SK-N-SH (cell line): Measurements from ENCODE around the gene ANO2. TPM values are rescaled to one million over a fixed set of nuclear protein-coding genes. Genes with fewer than 3 reads are reported as not detected.

Experiments
- CTCF ChIA-PET: fragments of 300-600, 350-600 bp; formaldehyde crosslinking; extraction: SDS; loops from one replicate; lab custom pipeline; 2021; lab: Yijun Ruan, JAX
- POLR2A ChIA-PET: fragments of 350-600 bp; sonication (Branson Sonifier 250); formaldehyde crosslinking; extraction: SDS; loops from one replicate; lab custom pipeline; 2020; ENCODE audit warnings: antibody characterized with exemption, inconsistent platforms; lab: Yijun Ruan, JAX
- DNase-seq: peaks from one replicate; pipeline ENCODE4 v3.0.0; 2012
- H2AFZ ChIP-seq: fragments of 200-600 bp; sonication (generic); 2 replicates; pipeline ENCODE4 v1.8.1; 2016; ENCODE audit warnings: antibody characterized with exemption, mild to moderate bottlenecking, low read depth
- H3F3A ChIP-seq: fragments of 200-600 bp; sonication (generic); replicated peaks from 2 replicates; pipeline ENCODE3; 2016; ENCODE audit warnings: antibody characterized with exemption, mild to moderate bottlenecking; ENCODE audit not compliant: insufficient read depth
- H3K27ac ChIP-seq, 2 experiments: fragments of 200-500 bp in 1 of 2; fragments of 200-600 bp in 1 of 2; sonication (Bioruptor generic) in 1 of 2; sonication (generic), shearing (Covaris generic) in 1 of 2; 2 replicates each; pipeline versions ENCODE4 v1.5.1 to v1.6.1; 2014 to 2016; ENCODE audit warnings: low read depth in 2 of 2, inconsistent platforms in 1 of 2, low read length in 1 of 2, mild to moderate bottlenecking in 1 of 2, mixed read lengths in 1 of 2
- H3K27me3 ChIP-seq: fragments of 200-600 bp; sonication (generic), shearing (Covaris generic); 2 replicates; pipeline ENCODE4 v1.6.1; 2016; ENCODE audit warnings: mixed run types; ENCODE audit not compliant: insufficient read depth
- H3K36me3 ChIP-seq, 2 experiments: fragments of 200-500 bp in 1 of 2; fragments of 200-600 bp in 1 of 2; sonication (Bioruptor generic) in 1 of 2; sonication (generic) in 1 of 2; replicated peaks in 1 of 2; 2 replicates each; pipeline versions ENCODE3 to v1.5.1; 2014 to 2016; ENCODE audit warnings: low read length in 1 of 2, mild to moderate bottlenecking in 1 of 2; ENCODE audit not compliant: insufficient read depth in 2 of 2, control insufficient read depth in 1 of 2
- H3K4me1 ChIP-seq, 2 experiments: fragments of 200-500 bp in 1 of 2; fragments of 200-600 bp in 1 of 2; sonication (Bioruptor generic) in 1 of 2; sonication (generic), shearing (Covaris generic) in 1 of 2; 2 replicates each; pipeline versions ENCODE4 v1.5.1 to v1.6.1; 2014 to 2016; ENCODE audit warnings: low read depth in 1 of 2, low read length in 1 of 2, mixed run types in 1 of 2; ENCODE audit not compliant: insufficient read depth in 2 of 2, control insufficient read depth in 1 of 2
- H3K4me2 ChIP-seq: fragments of 200-600 bp; sonication (generic), shearing (Covaris generic); 2 replicates; pipeline ENCODE4 v1.6.1; 2017; ENCODE audit warnings: mixed run types
- H3K4me3 ChIP-seq, 2 experiments: fragments of 200-500 bp in 1 of 2; fragments of 200-600 bp in 1 of 2; sonication (Bioruptor generic) in 1 of 2; sonication (generic), shearing (Covaris generic) in 1 of 2; 2 replicates each; pipeline versions ENCODE4 v1.5.1 to v1.8.1; 2014 to 2016; ENCODE audit warnings: low read depth in 2 of 2, inconsistent platforms in 1 of 2, low read length in 1 of 2, mild to moderate bottlenecking in 1 of 2, mixed read lengths in 1 of 2, moderate library complexity in 1 of 2
- H3K79me2 ChIP-seq: fragments of 200-600 bp; sonication (generic); 2 replicates; pipeline ENCODE4 v1.8.1; 2017; ENCODE audit warnings: mild to moderate bottlenecking; ENCODE audit not compliant: insufficient read depth
- H3K9ac ChIP-seq: fragments of 200-600 bp; sonication (generic); 2 replicates; pipeline ENCODE4 v1.6.1; 2017; ENCODE audit warnings: mixed run types
- H3K9me2 ChIP-seq: fragments of 200-600 bp; sonication (generic); 2 replicates; pipeline ENCODE4 v1.6.1; 2017; ENCODE audit warnings: mixed run types
- H3K9me3 ChIP-seq: fragments of 200-600 bp; sonication (generic); 2 replicates; pipeline ENCODE4 v1.6.1; 2017; ENCODE audit warnings: mixed run types, mild to moderate bottlenecking, moderate library complexity
- H4K20me1 ChIP-seq: fragments of 200-600 bp; sonication (generic); 2 replicates; pipeline ENCODE4 v1.6.1; 2017; ENCODE audit warnings: mild to moderate bottlenecking, mixed run types; ENCODE audit not compliant: insufficient read depth
- CHD2 ChIP-seq: fragments of 150-350 bp; IDR thresholded peaks from 2 replicates; pipeline ENCODE4 v1.6.1; 2018; ENCODE audit warnings: low read length; ENCODE audit not compliant: partially characterized antibody
- CTCF ChIP-seq: fragments of 200-600 bp; sonication (generic); IDR thresholded peaks from 2 replicates; pipeline ENCODE4 v1.6.1; 2017; ENCODE audit warnings: antibody characterized with exemption, mild to moderate bottlenecking, moderate library complexity
- EP300 ChIP-seq, 2 experiments: IDR thresholded peaks; 2 replicates each; pipeline versions ENCODE4 v1.4.0 to v1.6.1; 2012; ENCODE audit warnings: borderline replicate concordance in 1 of 2, low read depth in 1 of 2, low read length in 1 of 2
- FOSL2 ChIP-seq: IDR thresholded peaks from 2 replicates; pipeline ENCODE4 v1.4.0; 2012; ENCODE audit warnings: low read depth, mild to moderate bottlenecking, moderate library complexity, borderline replicate concordance
- FOXJ3 ChIP-seq: sonication (generic); formaldehyde crosslinking; IDR thresholded peaks from 2 replicates; pipeline ENCODE4 v1.5.1; 2020; ENCODE audit warnings: mild to moderate bottlenecking, missing genetic modification reagents
- GABPA ChIP-seq: IDR thresholded peaks from 2 replicates; pipeline ENCODE4 v1.4.0; 2012; ENCODE audit warnings: low read depth, mild to moderate bottlenecking
- IRF3 ChIP-seq: fragments of 150-350 bp; IDR thresholded peaks from 2 replicates; pipeline ENCODE4 v1.6.1; 2016; ENCODE audit warnings: mild to moderate bottlenecking, low read depth, low read length
- JUND ChIP-seq: IDR thresholded peaks from 2 replicates; pipeline ENCODE4 v1.4.0; 2012
- MAX ChIP-seq: IDR thresholded peaks from 2 replicates; pipeline ENCODE4 v1.4.0; 2012; ENCODE audit warnings: low read depth
- MXI1 ChIP-seq: IDR thresholded peaks from 2 replicates; pipeline ENCODE4 v1.6.1; 2012; ENCODE audit warnings: mild to moderate bottlenecking, low read depth, low read length, improper control_type of control experiment
- NFIC ChIP-seq: IDR thresholded peaks from 2 replicates; pipeline ENCODE4 v1.4.0; 2012; ENCODE audit warnings: borderline replicate concordance
- RAD21 ChIP-seq: IDR thresholded peaks from 2 replicates; pipeline ENCODE4 v1.6.1; 2012; ENCODE audit warnings: mild to moderate bottlenecking, low read length
- RCOR1 ChIP-seq: fragments of 150-350 bp; IDR thresholded peaks from 2 replicates; pipeline ENCODE4 v1.6.1; 2017; ENCODE audit warnings: antibody characterized with exemption, low read length
- RFX5 ChIP-seq: IDR thresholded peaks from 2 replicates; pipeline ENCODE4 v1.6.1; 2012; ENCODE audit warnings: mild to moderate bottlenecking, improper control_type of control experiment, low read length
- SMC3 ChIP-seq: IDR thresholded peaks from 2 replicates; pipeline ENCODE4 v1.6.1; 2012; ENCODE audit warnings: low read depth, low read length, improper control_type of control experiment
- TAF1 ChIP-seq: IDR thresholded peaks from 2 replicates; pipeline ENCODE4 v1.6.1; 2012; ENCODE audit warnings: low read depth, mild to moderate bottlenecking, low read length, moderate library complexity, borderline replicate concordance
- TCF12 ChIP-seq: IDR thresholded peaks from 2 replicates; pipeline ENCODE4 v1.4.0; 2012
- TEAD4 ChIP-seq: IDR thresholded peaks from 2 replicates; pipeline ENCODE4 v1.4.0; 2012; ENCODE audit warnings: mild to moderate bottlenecking, borderline replicate concordance; ENCODE audit not compliant: insufficient read depth
- YY1 ChIP-seq: IDR thresholded peaks from 2 replicates; pipeline ENCODE4 v1.4.0; 2012; ENCODE audit warnings: low read depth, mild to moderate bottlenecking
- ZBTB33 ChIP-seq: IDR thresholded peaks from 2 replicates; pipeline ENCODE4 v1.4.0; 2012; ENCODE audit warnings: low read depth, borderline replicate concordance
- WGBS: methylation state at CpG from one replicate; pipeline ENCODE4 v1.1.6; 2017; ENCODE audit warnings: low lambda C conversion rate; 5-methylcytosine and 5-hydroxymethylcytosine counted together
- polyA plus RNA-seq, 3 experiments: library from polyadenylated mRNA; depleted of rRNA; stranded (reverse); fragments of >200 nt; gene quantifications; 2 replicates each; pipeline ENCODE4 v1.2.3, GENCODE V29; 2012

Gene ANO2
- polyA plus RNA-seq, 1 of the 3 experiments (the other 2 are of a cell fraction), result not detected

GRCh38 chr12:5912437-5913334 lies 32.4 kb downstream of the ANO2 start:
- Histone ChIP-seq H3K9me3 (no peaks in the 10 kb centered on the region), H2AFZ (no peak overlapping the region), H3F3A (no peaks in the 10 kb centered on the region), H4K20me1 (no peaks in the 10 kb centered on the region), H3K4me2 (no peak overlapping the region), H3K9me2 (no peaks in the 10 kb centered on the region), H3K36me3 (no peaks in the 10 kb centered on the region), H3K9ac (no peak overlapping the region), H3K4me1 (peaks cover 0 to 11% of the 10 kb centered on the region in 2 experiments; a peak in 1 of 4 replicates), H3K79me2 (no peaks in the 10 kb centered on the region), H3K27me3 (peaks cover 55% of the 10 kb centered on the region; the same call in 1 of the 2 replicates), H3K27ac (no peak overlapping the region), H3K4me3 (no peak overlapping the region)
- DNase-seq, result no peak
- peak; percentile 45 for TF ChIP-seq CTCF
- TF ChIP-seq IRF3, result no peak
- no peak for TF ChIP-seq FOXJ3 (CRISPR knock-in tag)
- TF ChIP-seq RAD21, result no peak
- no peak for TF ChIP-seq MXI1
- TF ChIP-seq GABPA, result no peak
- no peak for TF ChIP-seq RFX5
- ChIA-PET POLR2A (no interaction called here), CTCF (no interaction called here)
- 36% methylated on average over 18 of the region's 19 CpGs for WGBS

- H3K27ac ChIP-seq, result no peak overlapping the region
- H3K4me3 ChIP-seq, result no peak overlapping the region
- CTCF ChIA-PET, result no interaction called here
- DNase-seq, result no peak
- no peak overlapping the region for H2AFZ ChIP-seq
- H3K9me3 ChIP-seq, result no peaks in the 10 kb centered on the region
- peaks cover 0 to 11% of the 10 kb centered on the region in 2 experiments; a peak in 1 of 4 replicates for H3K4me1 ChIP-seq
- H3K79me2 ChIP-seq, result no peaks in the 10 kb centered on the region
- 2% methylated on average over 3 of the region's 3 CpGs for WGBS
- no peaks in the 10 kb centered on the region for H3K36me3 ChIP-seq
- H4K20me1 ChIP-seq, result no peaks in the 10 kb centered on the region
- no peaks in the 10 kb centered on the region for H3F3A ChIP-seq
- H3K27me3 ChIP-seq, result peaks cover 55% of the 10 kb centered on the region; the same call in 1 of the 2 replicates
- POLR2A ChIA-PET, result no interaction called here
- no peaks in the 10 kb centered on the region for H3K9me2 ChIP-seq
- no peak overlapping the region for H3K9ac ChIP-seq
- H3K4me2 ChIP-seq, result no peak overlapping the region
- no peak for TF ChIP-seq RFX5
- TF ChIP-seq TAF1, result no peak
- no peak for TF ChIP-seq CTCF
- no peak for TF ChIP-seq RCOR1
- TF ChIP-seq ZBTB33, result no peak
- TF ChIP-seq TCF12, result no peak
- TF ChIP-seq YY1, result no peak
- no peak for TF ChIP-seq CHD2
- no peak for TF ChIP-seq TEAD4
- no peak for TF ChIP-seq SMC3
- no peak for TF ChIP-seq EP300 (IDR thresholded peaks at IDR 0.05; ENCODE audit: borderline replicate concordance in 1 of 2, low read depth in 1 of 2, low read length in 1 of 2)
- no peak for TF ChIP-seq NFIC
- no peak for TF ChIP-seq JUND
- no peak for TF ChIP-seq FOXJ3 (CRISPR knock-in tag)
- TF ChIP-seq FOSL2, result no peak
- TF ChIP-seq MAX, result no peak
Observed at GRCh38 chr12:5912011-5912410, 33.0 kb downstream of the ANO2 start.
